HG03175 (cell line): ENCODE results near the gene PIK3CG.

Experiments
- ATAC-seq: cut with Tn5 transposase; IDR thresholded peaks from one replicate; pipeline ENCODE4 v1.9.1; 2021; ENCODE audit warnings: mild to moderate bottlenecking, moderate library complexity; ENCODE audit not compliant: unreplicated experiment

Gene PIK3CG

GRCh38 chr7:106858618-106859532 is 6.2 kb upstream of the PIK3CG start:
- no peak for ATAC-seq

- no peak for ATAC-seq
These were observed 2.6 kb upstream of the PIK3CG start for GRCh38 chr7:106862317-106863089.

GRCh38 chr7:106863274-106863997 is 1.6 kb upstream of the PIK3CG start:
- ATAC-seq: no peak

GRCh38 chr7:106864298-106865081 is 592 bp upstream of the PIK3CG start:
- peak; percentile 34 for ATAC-seq

- ATAC-seq: peak; percentile 34
These were observed 1.5 kb downstream of the PIK3CG start for GRCh38 chr7:106866298-106867281.

- no peak for ATAC-seq
These were observed 2.7 kb downstream of the PIK3CG start for GRCh38 chr7:106867641-106868351.

- no peak for ATAC-seq
These were observed 3.3 kb downstream of the PIK3CG start for GRCh38 chr7:106868364-106868763.

GRCh38 chr7:106869954-106870353 is 4.9 kb downstream of the PIK3CG start:
- no peak for ATAC-seq

GRCh38 chr7:106870528-106870927 is 5.4 kb downstream of the PIK3CG start:
- no peak for ATAC-seq

GRCh38 chr7:106870983-106871410 is 5.9 kb downstream of the PIK3CG start:
- ATAC-seq: peak; percentile 96

- ATAC-seq: no peak
These were observed 6.9 kb downstream of the PIK3CG start for GRCh38 chr7:106871793-106872571.

- ATAC-seq: no peak
These were observed 7.7 kb downstream of the PIK3CG start for GRCh38 chr7:106872763-106873162.

- ATAC-seq: no peak
These were observed 9.0 kb downstream of the PIK3CG start for GRCh38 chr7:106874076-106874475.

- no peak for ATAC-seq
These were observed 10.4 kb downstream of the PIK3CG start for GRCh38 chr7:106875508-106875907.

GRCh38 chr7:106878748-106879439 is 13.8 kb downstream of the PIK3CG start:
- ATAC-seq: no peak

- ATAC-seq: no peak
These were observed 16.9 kb downstream of the PIK3CG start for GRCh38 chr7:106881984-106882383.

GRCh38 chr7:106883456-106884026 is 18.5 kb downstream of the PIK3CG start:
- ATAC-seq: no peak
